Trophoblast cell (in vitro differentiated cells and primary cell): Measurements from ENCODE around the gene TTC23L.

Experiments
- DNase-seq, 2 donors: peaks; one replicate each; pipeline ENCODE4 v3.0.0-alpha.2; 2016
- H2AFZ ChIP-seq: 2 replicates; pipeline ENCODE4 v1.6.1; 2013; ENCODE audit warnings: low read length, moderate library complexity, mild to moderate bottlenecking; ENCODE audit not compliant: insufficient read depth, poor library complexity
- H2AK5ac ChIP-seq: 2 replicates; pipeline ENCODE4 v1.6.1; 2013; ENCODE audit warnings: mild to moderate bottlenecking, low read length
- H2BK120ac ChIP-seq: 2 replicates; pipeline ENCODE4 v1.6.1; 2013; ENCODE audit warnings: low read length, mild to moderate bottlenecking, moderate library complexity; ENCODE audit not compliant: insufficient read depth, poor library complexity
- H2BK12ac ChIP-seq: 2 replicates; pipeline ENCODE4 v1.6.1; 2013; ENCODE audit warnings: mild to moderate bottlenecking, low read length, moderate library complexity
- H2BK5ac ChIP-seq: 2 replicates; pipeline ENCODE4 v1.6.1; 2013; ENCODE audit warnings: low read length, low read depth, moderate library complexity, mild to moderate bottlenecking; ENCODE audit not compliant: poor library complexity
- H3K14ac ChIP-seq: 2 replicates; pipeline ENCODE4 v1.6.1; 2013; ENCODE audit warnings: mild to moderate bottlenecking, low read length
- H3K18ac ChIP-seq: 2 replicates; pipeline ENCODE4 v1.6.1; 2013; ENCODE audit warnings: mild to moderate bottlenecking, low read length
- H3K23ac ChIP-seq: 2 replicates; pipeline ENCODE4 v1.6.1; 2013; ENCODE audit warnings: low read length
- H3K27ac ChIP-seq: 2 replicates; pipeline ENCODE4 v1.5.1; 2013; ENCODE audit warnings: low read depth, mild to moderate bottlenecking, inconsistent platforms, low read length, moderate library complexity
- H3K27me3 ChIP-seq: 2 replicates; pipeline ENCODE4 v1.6.1; 2013; ENCODE audit warnings: inconsistent platforms, mild to moderate bottlenecking, low read length, moderate library complexity; ENCODE audit not compliant: insufficient read depth
- H3K36me3 ChIP-seq, 2 experiments: 1 replicate in 1 of 2; 2 replicates in 1 of 2; pipeline ENCODE4 v1.6.1; 2013; ENCODE audit warnings: low read length in 2 of 2, mild to moderate bottlenecking in 2 of 2, moderate library complexity in 1 of 2; ENCODE audit not compliant: insufficient read depth in 2 of 2, control insufficient read depth in 1 of 2
- H3K4ac ChIP-seq: 2 replicates; pipeline ENCODE4 v1.6.1; 2013; ENCODE audit warnings: low read depth, mild to moderate bottlenecking, low read length, moderate library complexity
- H3K4me1 ChIP-seq, 2 experiments: 1 replicate in 1 of 2; 2 replicates in 1 of 2; pipeline ENCODE4 v1.6.1; 2013; ENCODE audit warnings: low read length in 2 of 2, mild to moderate bottlenecking in 2 of 2, moderate library complexity in 1 of 2; ENCODE audit not compliant: insufficient read depth in 2 of 2, control insufficient read depth in 1 of 2
- H3K4me2 ChIP-seq: 2 replicates; pipeline ENCODE4 v1.6.1; 2013; ENCODE audit warnings: inconsistent platforms, mild to moderate bottlenecking, low read length, moderate library complexity
- H3K4me3 ChIP-seq: 2 replicates; pipeline ENCODE4 v1.5.1; 2013; ENCODE audit warnings: mild to moderate bottlenecking, low read depth, low read length, inconsistent platforms
- H3K79me1 ChIP-seq: one replicate; pipeline ENCODE4 v1.6.1; 2013; ENCODE audit warnings: low read length
- H3K79me2 ChIP-seq: 2 replicates; pipeline ENCODE4 v1.6.1; 2013; ENCODE audit warnings: low read length, mild to moderate bottlenecking; ENCODE audit not compliant: control insufficient read depth, insufficient read depth, poor library complexity
- H3K9ac ChIP-seq: 2 replicates; pipeline ENCODE4 v1.6.1; 2013; ENCODE audit warnings: mild to moderate bottlenecking, low read length
- H3K9me3 ChIP-seq: 2 replicates; pipeline ENCODE4 v1.6.1; 2013; ENCODE audit warnings: low read depth, mild to moderate bottlenecking, control low read depth, inconsistent platforms, low read length; ENCODE audit not compliant: insufficient read depth
- H4K12ac ChIP-seq: 2 replicates; pipeline ENCODE4 v1.6.1; 2013; ENCODE audit warnings: low read depth, mild to moderate bottlenecking, low read length, moderate library complexity
- H4K8ac ChIP-seq: 2 replicates; pipeline ENCODE4 v1.6.1; 2013; ENCODE audit warnings: low read depth, mild to moderate bottlenecking, low read length, moderate library complexity
- H4K91ac ChIP-seq: one replicate; pipeline ENCODE4 v1.6.1; 2013; ENCODE audit warnings: low read depth, mild to moderate bottlenecking, low read length, moderate library complexity
- WGBS: extraction: QIAGEN DNeasy Blood & Tissue Kit; methylation state at CpG from one replicate; pipeline ENCODE4 v1.1.7; 2013; ENCODE audit warnings: missing lambda C conversion rate; ENCODE audit not compliant: insufficient read length, insufficient coverage; ENCODE audit errors: extremely low coverage; 5-methylcytosine and 5-hydroxymethylcytosine counted together

The TTC23L gene

GRCh38 chr5:34811706-34812105 lies 27.3 kb upstream of the TTC23L start:
- no peak overlapping the region for H3K4me2 ChIP-seq
- DNase-seq: peak in 1 of 2 donors; percentile 62
- no peak overlapping the region for H2AK5ac ChIP-seq
- H4K12ac ChIP-seq: no peak overlapping the region
- no peak overlapping the region for H4K91ac ChIP-seq
- H3K9ac ChIP-seq: no peak overlapping the region
- no peak overlapping the region for H3K4ac ChIP-seq
- no peak overlapping the region for H2BK5ac ChIP-seq
- H2BK120ac ChIP-seq: no peak overlapping the region
- no peaks in the 10 kb centered on the region for H3K79me2 ChIP-seq
- peaks cover 0 to 3% of the 10 kb centered on the region in 2 experiments for H3K4me1 ChIP-seq
- no peak overlapping the region for H2AFZ ChIP-seq
- no CpG with 5 or more reads among the region's 1 CpG for WGBS
- no peaks in the 10 kb centered on the region for H3K79me1 ChIP-seq
- H3K14ac ChIP-seq: no peak overlapping the region
- no peak overlapping the region for H3K4me3 ChIP-seq
- no peak overlapping the region for H2BK12ac ChIP-seq
- no peak overlapping the region for H3K27ac ChIP-seq
- no peaks in the 10 kb centered on the region for H3K9me3 ChIP-seq
- H3K18ac ChIP-seq: no peak overlapping the region
- H4K8ac ChIP-seq: no peak overlapping the region
- peaks cover 8 to 20% of the 10 kb centered on the region in 2 experiments for H3K36me3 ChIP-seq
- no peaks in the 10 kb centered on the region for H3K27me3 ChIP-seq
- no peak overlapping the region for H3K23ac ChIP-seq

GRCh38 chr5:34813509-34813908 lies 25.5 kb upstream of the TTC23L start:
- WGBS: no CpG with 5 or more reads among the region's 3 CpGs
- Histone ChIP-seq H3K27ac (no peak overlapping the region), H2BK5ac (no peak overlapping the region), H3K27me3 (no peaks in the 10 kb centered on the region), H3K9ac (no peak overlapping the region), H2BK120ac (no peak overlapping the region), H3K4me2 (no peak overlapping the region), H2AK5ac (no peak overlapping the region), H3K14ac (no peak overlapping the region), H3K79me2 (no peaks in the 10 kb centered on the region), H3K4ac (no peak overlapping the region), H2AFZ (no peak overlapping the region), H2BK12ac (no peak overlapping the region), H3K36me3 (peaks cover 8 to 19% of the 10 kb centered on the region in 2 experiments), H3K4me3 (no peak overlapping the region), H4K8ac (no peak overlapping the region), H3K23ac (no peak overlapping the region), H3K79me1 (no peaks in the 10 kb centered on the region), H3K18ac (no peak overlapping the region), H3K4me1 (peaks cover 0 to 3% of the 10 kb centered on the region in 2 experiments), H3K9me3 (no peaks in the 10 kb centered on the region), H4K91ac (no peak overlapping the region), H4K12ac (no peak overlapping the region)
- peak in 1 of 2 donors; percentile 49 for DNase-seq

GRCh38 chr5:34817558-34818351 lies 21.2 kb upstream of the TTC23L start:
- no CpG with 5 or more reads among the region's 3 CpGs for WGBS

GRCh38 chr5:34818717-34819116 lies 20.2 kb upstream of the TTC23L start:
- Histone ChIP-seq H3K27ac (no peak overlapping the region), H4K12ac (no peak overlapping the region), H2AFZ (no peak overlapping the region), H3K79me2 (no peaks in the 10 kb centered on the region), H4K8ac (no peak overlapping the region), H3K14ac (no peak overlapping the region), H2BK120ac (no peak overlapping the region), H3K27me3 (no peaks in the 10 kb centered on the region), H3K18ac (no peak overlapping the region), H2BK12ac (no peak overlapping the region), H3K23ac (no peak overlapping the region), H3K4ac (no peak overlapping the region), H3K4me3 (no peak overlapping the region), H3K4me1 (no peaks in the 10 kb centered on the region), H4K91ac (no peak overlapping the region), H2BK5ac (no peak overlapping the region), H2AK5ac (no peak overlapping the region), H3K4me2 (no peak overlapping the region), H3K9me3 (no peaks in the 10 kb centered on the region), H3K36me3 (peaks cover 5 to 9% of the 10 kb centered on the region in 2 experiments), H3K79me1 (peaks cover 2% of the 10 kb centered on the region), H3K9ac (no peak overlapping the region)
- WGBS: no CpG with 5 or more reads among the region's 3 CpGs
- no peak for DNase-seq

More at GRCh38 chr5:34817558-34818351, 21.2 kb upstream of the TTC23L start:
- no peak overlapping the region for H2AFZ ChIP-seq
- no peak overlapping the region for H2AK5ac ChIP-seq
- no peaks in the 10 kb centered on the region for H3K9me3 ChIP-seq
- H2BK12ac ChIP-seq: no peak overlapping the region
- no peak overlapping the region for H3K27ac ChIP-seq
- H2BK120ac ChIP-seq: no peak overlapping the region
- H3K4me1 ChIP-seq: no peaks in the 10 kb centered on the region
- no peak overlapping the region for H3K4ac ChIP-seq
- no peak overlapping the region for H3K4me2 ChIP-seq
- no peak overlapping the region for H4K12ac ChIP-seq
- no peak overlapping the region for H3K14ac ChIP-seq
- peaks cover 5 to 7% of the 10 kb centered on the region in 2 experiments for H3K36me3 ChIP-seq
- no peaks in the 10 kb centered on the region for H3K27me3 ChIP-seq
- no peak overlapping the region for H3K9ac ChIP-seq
- H3K79me1 ChIP-seq: peaks cover 2% of the 10 kb centered on the region
- no peak overlapping the region for H2BK5ac ChIP-seq
- no peak overlapping the region for H4K8ac ChIP-seq
- no peak overlapping the region for H3K23ac ChIP-seq
- peak; percentile 69 to 90 for DNase-seq
- no peak overlapping the region for H3K18ac ChIP-seq
- H3K4me3 ChIP-seq: no peak overlapping the region
- H4K91ac ChIP-seq: no peak overlapping the region
- no peaks in the 10 kb centered on the region for H3K79me2 ChIP-seq
